ENCODE measurements around the gene CTDSPL2.
"Not testable (repeated sequence)": the region's sequence is repeated elsewhere in the genome, so short reads cannot be mapped to it uniquely, and the experiment has no call there.

Gene CTDSPL2

DNA sequence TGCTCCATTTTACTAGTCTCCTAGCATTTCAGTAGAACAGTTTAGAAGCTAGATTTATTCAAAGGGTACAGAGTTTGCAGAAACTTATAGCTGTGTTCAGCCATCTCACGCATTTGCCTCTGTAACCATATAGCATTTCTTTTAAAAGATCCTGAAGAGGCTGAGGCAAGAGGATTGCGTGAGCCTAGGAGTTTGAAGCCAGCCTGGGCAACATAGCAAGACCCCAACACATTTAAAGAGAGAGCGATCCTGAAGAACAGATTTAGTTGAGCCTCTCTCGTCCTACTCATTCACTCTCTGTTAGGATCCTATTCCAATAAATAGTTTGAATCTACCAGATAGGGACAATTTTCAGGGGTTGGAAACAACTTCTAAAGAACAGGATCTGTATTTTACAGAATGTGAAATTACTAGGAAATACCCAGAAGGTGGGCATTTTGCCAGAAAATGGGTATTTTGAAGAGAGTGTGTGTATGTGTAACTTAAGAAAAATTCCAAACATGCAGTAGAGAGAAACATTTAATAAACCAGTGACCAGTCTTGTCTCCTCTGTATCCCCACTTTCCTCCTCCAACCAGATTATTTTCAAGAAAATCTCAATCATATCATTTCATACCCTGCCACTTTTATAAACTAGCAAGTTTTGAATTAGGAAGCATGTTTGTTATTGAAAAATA lies 114.0 kb downstream of the CTDSPL2 start:
- peak; percentile 41 for DNase-seq (ENCODE audit: low spot score)

GRCh38 chr15:44542596-44542995 lies 115.2 kb downstream of the CTDSPL2 start:
- DNase-seq (ENCODE audit: low spot score) = no peak

DNA sequence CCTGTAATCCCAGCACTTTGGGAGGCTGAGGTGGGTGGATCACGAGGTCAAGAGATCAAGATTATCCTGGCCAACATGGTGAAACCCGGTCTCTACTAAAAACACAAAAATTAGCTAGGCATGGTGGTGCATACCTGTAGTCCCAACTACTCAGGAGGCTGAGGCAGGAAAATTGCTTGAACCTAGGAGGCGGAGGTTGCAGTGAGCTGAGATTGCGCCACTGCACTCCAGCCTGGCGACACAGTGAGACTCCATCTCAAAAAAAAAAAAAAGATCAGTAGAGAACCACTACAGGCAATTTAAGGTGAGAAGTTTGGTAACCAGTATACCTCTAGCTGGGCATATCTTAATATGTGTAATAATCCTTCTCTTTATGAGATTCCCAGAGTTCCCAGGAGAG lies 117.3 kb downstream of the CTDSPL2 start:
- not testable (repeated sequence) for DNase-seq (ENCODE audit: low spot score)

DNA sequence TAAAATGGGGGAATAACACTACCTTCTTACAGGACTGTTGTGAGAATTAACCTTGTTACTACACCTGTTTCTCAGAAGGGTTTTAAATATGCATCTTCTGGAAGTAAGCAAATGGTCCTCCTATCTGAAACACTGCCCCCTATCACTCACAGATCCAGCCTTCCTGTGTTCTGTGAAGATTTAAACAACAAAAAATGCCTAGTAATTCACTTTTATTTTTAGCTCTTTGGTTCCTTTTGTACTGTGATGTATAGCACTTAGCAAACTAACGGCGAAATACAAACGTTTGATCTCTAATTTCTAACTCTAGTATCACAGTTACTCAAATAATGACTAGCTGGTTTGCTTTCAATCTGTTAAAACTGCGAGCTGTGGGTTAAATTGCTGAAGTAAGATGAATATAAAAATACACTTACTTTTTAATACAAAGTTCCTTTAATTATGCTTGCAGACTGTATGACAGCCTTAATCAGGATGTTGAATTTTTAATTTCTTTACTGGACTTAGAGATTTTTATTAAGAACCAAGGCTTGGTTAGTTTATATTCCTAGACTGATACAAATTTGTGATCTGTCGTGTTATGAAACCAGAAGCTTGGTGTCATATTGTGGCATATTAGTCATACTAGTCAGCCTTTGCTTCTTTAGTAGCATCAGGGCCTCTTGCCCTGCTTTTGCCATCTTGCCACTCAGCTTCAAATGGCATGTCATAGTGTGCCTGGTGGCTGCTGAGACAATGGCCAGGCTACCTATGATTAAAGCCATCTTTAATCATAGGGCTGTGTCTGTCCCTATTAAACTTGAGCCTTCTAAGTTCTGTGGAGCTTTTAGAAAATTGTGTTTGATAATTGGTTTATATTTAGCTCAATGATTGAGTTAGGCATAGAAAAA lies 118.7 kb downstream of the CTDSPL2 start:
- DNase-seq (ENCODE audit: low spot score) = peak; percentile 63

- DNase-seq (ENCODE audit: low spot score) = not testable (repeated sequence)
These were observed 121.7 kb downstream of the CTDSPL2 start for GRCh38 chr15:44549152-44549551.

DNA sequence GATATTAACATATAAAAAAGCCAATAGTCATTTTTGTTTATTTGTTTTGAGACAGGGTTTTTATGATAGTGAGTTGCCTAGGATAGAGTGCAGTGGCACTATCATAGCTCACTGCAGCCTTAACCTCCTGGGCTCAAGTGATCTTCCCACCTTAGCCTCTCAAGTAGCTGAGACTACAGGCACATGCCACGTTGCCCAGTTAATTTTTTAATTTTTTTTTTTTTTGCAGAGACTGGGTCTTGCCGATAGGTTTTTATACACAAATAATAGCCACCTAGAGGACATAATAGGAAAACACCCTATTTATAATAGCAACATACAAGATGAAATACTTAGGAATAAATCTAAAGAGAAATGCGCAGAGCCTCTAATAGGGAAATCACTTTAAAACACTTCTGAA lies 122.8 kb downstream of the CTDSPL2 start:
- DNase-seq (ENCODE audit: low spot score) = peak; percentile 30

- DNase-seq (ENCODE audit: low spot score) = no peak
These were observed 123.3 kb downstream of the CTDSPL2 start for GRCh38 chr15:44550734-44551133.

DNA sequence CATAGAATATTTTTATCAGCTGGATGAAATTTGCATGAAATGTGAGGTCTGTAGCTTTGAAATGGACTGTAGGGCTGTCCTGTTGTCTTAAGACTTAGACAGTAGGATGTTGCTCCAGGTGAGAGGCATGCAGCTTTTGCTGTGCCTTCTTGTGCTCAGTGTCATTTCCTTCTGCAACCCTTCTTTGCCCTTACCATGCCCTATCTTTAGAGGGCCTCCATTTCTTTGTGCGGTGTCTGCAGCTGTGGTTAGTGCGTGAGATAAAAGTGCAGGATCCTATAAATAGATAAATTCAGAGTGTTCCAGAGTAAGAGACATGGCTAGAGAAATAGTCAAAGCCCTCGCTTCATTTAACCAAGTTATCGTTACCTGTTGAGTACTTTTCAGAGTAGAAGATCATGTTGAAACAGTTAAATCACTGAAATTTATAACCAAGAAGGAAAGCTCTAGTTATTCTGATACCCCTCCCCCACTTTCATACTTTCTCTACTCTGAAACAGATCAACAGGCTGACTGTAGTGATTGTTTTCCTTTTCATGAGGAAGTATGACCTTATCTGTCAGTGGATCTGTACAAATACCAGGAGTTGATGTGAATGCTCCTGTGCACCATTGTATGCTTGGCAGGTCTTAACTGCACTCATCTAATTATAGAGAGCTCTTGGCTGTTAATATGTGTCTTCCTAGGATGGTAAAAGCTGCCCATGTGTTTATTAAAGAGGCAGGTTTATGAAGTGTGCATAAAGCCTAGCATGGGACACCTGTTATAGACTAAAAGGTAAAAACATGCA lies 127.7 kb downstream of the CTDSPL2 start:
- no peak for DNase-seq (ENCODE audit: low spot score)

DNA sequence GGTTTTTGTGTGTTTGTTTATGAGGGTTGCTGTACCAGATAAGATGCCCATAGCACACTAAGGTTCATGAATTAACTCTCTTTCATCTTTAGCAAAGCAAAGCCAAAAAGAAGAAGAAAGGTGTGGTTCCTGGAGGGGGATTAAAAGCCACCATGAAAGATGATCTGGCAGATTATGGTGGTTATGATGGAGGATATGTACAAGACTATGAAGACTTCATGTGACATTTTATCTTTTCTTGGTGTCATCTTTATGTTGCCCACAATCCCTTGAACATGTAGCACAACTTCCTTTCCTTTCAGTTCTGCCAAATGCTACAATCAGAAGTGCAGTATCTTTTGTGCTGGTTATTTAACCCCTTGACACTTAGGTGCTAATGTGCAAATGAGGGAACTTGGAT lies 133.5 kb downstream of the CTDSPL2 start:
- not testable (repeated sequence) for DNase-seq (ENCODE audit: low spot score)

GRCh38 chr15:44565387-44566154 lies 138.1 kb downstream of the CTDSPL2 start:
- DNase-seq (ENCODE audit: low spot score) = no peak

- no peak for DNase-seq (ENCODE audit: low spot score)
These were observed 138.7 kb downstream of the CTDSPL2 start for GRCh38 chr15:44566155-44566540.

DNA sequence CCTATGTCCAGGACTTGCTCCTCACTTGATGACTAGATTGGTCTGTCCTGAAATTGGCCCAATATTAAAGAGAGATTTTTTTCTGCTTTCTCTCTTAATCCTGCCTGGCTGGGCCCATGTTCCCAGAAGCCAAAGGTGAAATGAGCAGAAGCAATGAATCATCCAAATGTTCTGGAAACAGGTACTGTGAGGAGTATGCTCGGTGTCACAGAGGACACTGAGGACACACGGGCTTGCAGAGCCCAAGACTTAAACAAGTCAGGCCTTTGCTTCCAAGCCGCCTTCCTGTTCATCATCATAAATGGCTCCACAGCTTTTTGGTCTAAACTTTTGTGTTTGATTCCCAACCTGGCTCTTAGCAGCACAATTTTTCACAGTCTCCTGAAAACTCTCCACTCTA lies 140.9 kb downstream of the CTDSPL2 start:
- no peak for DNase-seq (ENCODE audit: low spot score)

DNA sequence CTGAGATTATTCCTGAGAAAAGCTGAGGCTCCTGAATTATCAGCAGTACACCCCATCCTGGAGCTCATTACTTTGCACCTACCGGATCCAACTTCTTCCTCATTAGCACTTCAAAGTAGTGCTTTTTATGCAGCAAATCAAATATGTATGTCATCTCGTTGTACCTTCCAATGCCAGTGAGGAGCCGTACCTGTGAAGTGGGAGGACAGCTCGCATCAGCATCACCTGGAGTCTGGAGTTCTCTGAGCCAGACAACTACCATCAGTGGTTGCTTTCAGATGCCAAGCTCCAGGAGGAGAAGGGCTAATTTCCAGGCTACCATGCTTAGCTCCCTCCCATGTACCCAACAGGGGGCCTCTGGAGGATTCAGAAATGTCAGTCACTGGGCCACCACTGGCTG lies 141.9 kb downstream of the CTDSPL2 start:
- DNase-seq (ENCODE audit: low spot score) = no peak

GRCh38 chr15:44570361-44570760 lies 142.9 kb downstream of the CTDSPL2 start:
- DNase-seq (ENCODE audit: low spot score) = no peak

DNA sequence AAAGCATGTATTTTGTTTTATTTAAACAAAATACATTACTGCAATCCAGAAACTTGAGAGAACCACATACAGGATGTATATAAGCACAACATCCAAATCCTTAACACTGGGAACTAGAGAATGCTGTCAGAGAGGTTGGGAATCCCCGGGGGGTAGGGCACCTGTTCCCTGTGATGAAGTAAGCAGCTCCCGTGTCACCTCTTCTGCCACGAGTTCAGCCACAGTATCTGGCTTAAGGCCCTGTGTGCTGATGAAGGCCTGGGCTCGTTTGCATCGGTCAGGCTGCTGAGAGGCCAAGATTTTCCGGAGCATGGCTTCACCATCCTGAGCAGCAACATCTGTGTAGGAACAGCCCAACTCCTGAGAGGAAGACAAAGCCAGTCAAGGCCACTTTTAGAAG lies 146.0 kb downstream of the CTDSPL2 start:
- no peak for DNase-seq (ENCODE audit: low spot score)

GRCh38 chr15:44574734-44575133 lies 147.3 kb downstream of the CTDSPL2 start:
- DNase-seq (ENCODE audit: low spot score) = no peak

Measured in AG20443 (cell line).